Neural cell (in vitro differentiated cells): Measurements from ENCODE around the gene CCDC69. TPM values are rescaled to one million over a fixed set of nuclear protein-coding genes. Genes with fewer than 3 reads are reported as not detected.

ENCODE experiments used
- H2AFZ ChIP-seq: fragments of 200-600, 300-800 bp; sonication (generic), shearing (Covaris generic); 2 replicates; pipeline ENCODE4 v1.6.0; 2014; ENCODE audit warnings: low read depth, mild to moderate bottlenecking, antibody characterized with exemption, low read length, moderate library complexity
- H3F3A ChIP-seq: fragments of 200-600 bp; shearing (Covaris generic); 2 replicates; pipeline ENCODE4 v1.6.1; 2016; ENCODE audit warnings: mild to moderate bottlenecking, moderate library complexity, mixed read lengths, antibody characterized with exemption, low read length; ENCODE audit not compliant: insufficient read depth, poor library complexity, severe bottlenecking
- H3K27ac ChIP-seq: fragments of 200-600, 300-800 bp; sonication (generic), shearing (Covaris generic); 2 replicates; pipeline ENCODE4 v1.5.1; 2014; ENCODE audit warnings: mild to moderate bottlenecking, low read length, moderate library complexity
- H3K27me3 ChIP-seq: fragments of 300-800, 200-600 bp; sonication (generic), shearing (Covaris generic); 2 replicates; pipeline ENCODE4 v1.6.0; 2014; ENCODE audit warnings: mild to moderate bottlenecking, low read depth, low read length, moderate library complexity; ENCODE audit not compliant: insufficient read depth
- H3K36me3 ChIP-seq: fragments of 300-800, 200-600 bp; sonication (generic), shearing (Covaris generic); 2 replicates; pipeline ENCODE4 v1.5.1; 2014; ENCODE audit warnings: mild to moderate bottlenecking, antibody characterized with exemption, low read length, moderate library complexity; ENCODE audit not compliant: insufficient read depth
- H3K4me2 ChIP-seq: fragments of 300-800, 200-600 bp; sonication (generic), shearing (Covaris generic); 2 replicates; pipeline ENCODE4 v1.6.0; 2014; ENCODE audit warnings: mild to moderate bottlenecking, low read length
- H3K4me3 ChIP-seq: fragments of 300-800, 200-600 bp; sonication (generic), shearing (Covaris generic); 2 replicates; pipeline ENCODE4 v1.5.1; 2014; ENCODE audit warnings: mild to moderate bottlenecking, low read length, moderate library complexity
- H3K79me2 ChIP-seq: fragments of 200-600 bp; shearing (Covaris generic); replicated peaks from 2 replicates; pipeline ENCODE4 v1.6.0; 2014; ENCODE audit warnings: mild to moderate bottlenecking, low read length, moderate library complexity; ENCODE audit not compliant: insufficient read depth
- H3K9ac ChIP-seq: fragments of 300-800, 200-600 bp; sonication (generic), shearing (Covaris generic); 2 replicates; pipeline ENCODE4 v1.6.1; 2016; ENCODE audit warnings: mild to moderate bottlenecking, low read length, mixed read lengths
- H3K9me2 ChIP-seq: fragments of 200-600 bp; shearing (Covaris generic); 2 replicates; pipeline ENCODE4 v1.6.1; 2016; ENCODE audit warnings: mild to moderate bottlenecking, low read length, mixed read lengths; ENCODE audit not compliant: insufficient read depth
- H3K9me3 ChIP-seq: fragments of 200-600, 300-800 bp; sonication (generic), shearing (Covaris generic); 2 replicates; pipeline ENCODE4 v1.6.1; 2016; ENCODE audit warnings: mild to moderate bottlenecking, mixed run types, low read length, moderate library complexity, mixed read lengths
- H4K20me1 ChIP-seq: fragments of 200-600 bp; shearing (Covaris generic); 2 replicates; pipeline ENCODE4 v1.6.1; 2016; ENCODE audit warnings: mild to moderate bottlenecking, mixed run types; ENCODE audit not compliant: insufficient read depth
- EP300 ChIP-seq: fragments of 450-650 bp; conservative IDR thresholded peaks from 2 replicates; pipeline ENCODE4 v1.6.1; 2014; ENCODE audit warnings: antibody characterized with exemption, mild to moderate bottlenecking, moderate library complexity; ENCODE audit not compliant: poor library complexity, severe bottlenecking
- EZH2 ChIP-seq: fragments of 200-600, 300-800 bp; shearing (Covaris generic), sonication (generic); IDR thresholded peaks from 2 replicates; pipeline ENCODE4 v1.6.1; 2014; ENCODE audit warnings: antibody characterized with exemption, low read length, borderline replicate concordance, mild to moderate bottlenecking; ENCODE audit not compliant: insufficient read depth, poor library complexity, severe bottlenecking
- MXI1 ChIP-seq: fragments of 450-650 bp; conservative IDR thresholded peaks from 2 replicates; pipeline ENCODE4 v1.6.1; 2014; ENCODE audit warnings: antibody characterized with exemption, mild to moderate bottlenecking; ENCODE audit not compliant: poor library complexity, severe bottlenecking
- POLR2AphosphoS5 ChIP-seq: IDR thresholded peaks from 2 replicates; pipeline ENCODE4 v1.6.1; 2012
- RAD21 ChIP-seq: fragments of 450-650 bp; conservative IDR thresholded peaks from 2 replicates; pipeline ENCODE4 v1.6.1; 2014; ENCODE audit warnings: antibody characterized with exemption, mild to moderate bottlenecking, moderate library complexity
- REST ChIP-seq: IDR thresholded peaks from 2 replicates; pipeline ENCODE4 v1.6.1; 2012; ENCODE audit warnings: borderline replicate concordance
- SMC3 ChIP-seq: fragments of 450-650 bp; conservative IDR thresholded peaks from 2 replicates; pipeline ENCODE4 v1.6.1; 2014; ENCODE audit warnings: antibody characterized with exemption, mild to moderate bottlenecking, moderate library complexity; ENCODE audit not compliant: poor library complexity
- TAF1 ChIP-seq: IDR thresholded peaks from 2 replicates; pipeline ENCODE4 v1.6.1; 2012; ENCODE audit warnings: low read depth
- polyA plus RNA-seq: library from polyadenylated mRNA; depleted of rRNA; stranded (reverse); fragments of >200 nt; gene quantifications from 2 replicates; pipeline ENCODE4 v1.2.3, GENCODE V29; 2014
- TF ChIP-seq, protein P1 (sequence below): fragments of 450-650 bp; IDR thresholded peaks from 2 replicates; pipeline ENCODE4 v1.5.1; 2014; ENCODE audit warnings: antibody characterized with exemption, mild to moderate bottlenecking, moderate library complexity; ENCODE audit not compliant: poor library complexity, severe bottlenecking

CCDC69 gene
- polyA plus RNA-seq, 1 donor from 2014 or later: not detected

DNA sequence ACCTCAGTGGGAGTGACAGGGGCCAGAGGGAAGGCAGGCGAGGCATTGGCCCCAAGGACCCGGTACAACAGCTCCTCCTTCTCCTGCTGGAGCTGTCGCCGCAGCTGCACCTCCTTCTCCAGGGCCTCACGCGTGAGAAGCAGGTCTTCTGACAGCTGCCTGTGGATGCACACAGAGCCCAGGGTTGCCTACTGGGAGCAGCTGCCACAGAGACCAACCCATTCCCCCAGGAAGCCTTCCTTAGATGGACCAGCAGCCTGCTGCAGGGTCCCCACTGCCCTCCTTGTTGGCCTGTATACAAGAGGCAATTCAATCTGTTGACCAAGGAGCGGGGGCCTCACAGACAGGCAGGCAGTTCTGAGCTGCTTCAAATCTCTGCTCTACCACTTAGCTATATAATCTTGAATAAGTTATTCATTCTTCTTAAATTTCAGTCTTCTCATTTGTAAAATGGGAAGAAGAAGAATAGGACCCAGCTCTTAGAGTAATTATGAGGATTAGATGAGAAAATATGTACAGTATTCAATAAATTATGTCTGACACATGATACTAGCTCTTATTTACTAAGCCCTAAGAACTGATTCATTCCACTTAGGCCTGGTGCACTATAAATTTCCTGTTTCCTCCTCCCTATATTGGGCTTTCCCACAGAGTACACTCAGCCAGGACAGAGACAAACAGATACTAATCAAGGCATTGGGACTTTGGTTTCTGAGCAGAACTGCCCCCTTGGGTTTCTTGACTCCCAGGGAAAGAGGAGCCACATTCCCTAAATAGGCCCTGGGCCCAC is 40.2 kb downstream of the CCDC69 start:
- H3K9me2 ChIP-seq: no peaks in the 10 kb centered on the region
- no peak overlapping the region for H3K27ac ChIP-seq
- H3K79me2 ChIP-seq: no peaks in the 10 kb centered on the region
- H3K36me3 ChIP-seq: no peaks in the 10 kb centered on the region
- H3K9me3 ChIP-seq: no peaks in the 10 kb centered on the region
- H3K27me3 ChIP-seq: no peaks in the 10 kb centered on the region
- no peak overlapping the region for H3K9ac ChIP-seq
- TF ChIP-seq EP300 (no peak), POLR2AphosphoS5 (no peak), TAF1 (no peak)
- TF ChIP-seq, protein P1, sequence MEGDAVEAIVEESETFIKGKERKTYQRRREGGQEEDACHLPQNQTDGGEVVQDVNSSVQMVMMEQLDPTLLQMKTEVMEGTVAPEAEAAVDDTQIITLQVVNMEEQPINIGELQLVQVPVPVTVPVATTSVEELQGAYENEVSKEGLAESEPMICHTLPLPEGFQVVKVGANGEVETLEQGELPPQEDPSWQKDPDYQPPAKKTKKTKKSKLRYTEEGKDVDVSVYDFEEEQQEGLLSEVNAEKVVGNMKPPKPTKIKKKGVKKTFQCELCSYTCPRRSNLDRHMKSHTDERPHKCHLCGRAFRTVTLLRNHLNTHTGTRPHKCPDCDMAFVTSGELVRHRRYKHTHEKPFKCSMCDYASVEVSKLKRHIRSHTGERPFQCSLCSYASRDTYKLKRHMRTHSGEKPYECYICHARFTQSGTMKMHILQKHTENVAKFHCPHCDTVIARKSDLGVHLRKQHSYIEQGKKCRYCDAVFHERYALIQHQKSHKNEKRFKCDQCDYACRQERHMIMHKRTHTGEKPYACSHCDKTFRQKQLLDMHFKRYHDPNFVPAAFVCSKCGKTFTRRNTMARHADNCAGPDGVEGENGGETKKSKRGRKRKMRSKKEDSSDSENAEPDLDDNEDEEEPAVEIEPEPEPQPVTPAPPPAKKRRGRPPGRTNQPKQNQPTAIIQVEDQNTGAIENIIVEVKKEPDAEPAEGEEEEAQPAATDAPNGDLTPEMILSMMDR: no peak
- H3K4me3 ChIP-seq: no peak overlapping the region
- H4K20me1 ChIP-seq: no peaks in the 10 kb centered on the region
- no peak overlapping the region for H3K4me2 ChIP-seq
- no peak overlapping the region for H2AFZ ChIP-seq
- H3F3A ChIP-seq: no peaks in the 10 kb centered on the region

GRCh38 chr5:151182976-151183375 is 40.9 kb downstream of the CCDC69 start:
- Histone ChIP-seq H3K79me2 (no peaks in the 10 kb centered on the region), H3K9ac (no peak overlapping the region), H3K27ac (no peak overlapping the region), H3K9me2 (no peaks in the 10 kb centered on the region), H3K9me3 (no peaks in the 10 kb centered on the region), H3K36me3 (no peaks in the 10 kb centered on the region), H2AFZ (no peak overlapping the region), H3F3A (no peaks in the 10 kb centered on the region), H3K4me3 (no peak overlapping the region), H3K27me3 (no peaks in the 10 kb centered on the region), H4K20me1 (no peaks in the 10 kb centered on the region), H3K4me2 (no peak overlapping the region)
- TF ChIP-seq RAD21: no peak
- TF ChIP-seq REST: no peak
- no peak for TF ChIP-seq EP300
- TF ChIP-seq EZH2: no peak
- no peak for TF ChIP-seq POLR2AphosphoS5
- no peak for TF ChIP-seq TAF1
- no peak for TF ChIP-seq MXI1
- TF ChIP-seq, protein P1: no peak
- no peak for TF ChIP-seq SMC3
